Activated gamma-delta T cell treated with anti-CD3 and anti-CD28 coated beads, Interleukin-2, amount 50 U/mL, for 16 hours (primary cell): ENCODE measurements around the gene CYP17A1.

Experiments
- DNase-seq: peaks from one replicate; pipeline ENCODE4 v3.0.0-alpha.2; 2020; ENCODE audit warnings: low read depth

The CYP17A1 gene

GRCh38 chr10:102804382-102805055 is 32.7 kb downstream of the CYP17A1 start:
- DNase-seq: no peak

- no peak for DNase-seq
Observed at GRCh38 chr10:102802920-102803534, 34.2 kb downstream of the CYP17A1 start.

DNA sequence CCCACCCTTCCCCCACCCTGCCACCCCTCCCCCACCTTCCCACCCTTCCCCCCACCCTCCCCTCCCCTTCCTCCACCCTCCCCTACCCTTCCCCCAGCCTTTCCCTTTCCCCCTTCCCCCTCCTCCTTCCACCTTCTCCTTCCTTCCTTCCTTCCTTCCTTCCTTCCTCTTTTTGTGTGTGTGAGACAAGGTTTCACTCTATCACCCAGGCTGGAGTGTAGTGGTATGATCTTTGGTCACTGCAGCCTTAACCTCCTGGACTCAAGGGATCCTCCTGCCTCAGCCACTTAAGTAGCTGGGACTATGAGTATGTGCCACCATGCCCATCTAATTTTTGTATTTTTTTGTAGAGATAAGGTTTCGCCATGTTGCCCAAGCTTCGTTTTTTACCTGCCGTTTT is 35.2 kb downstream of the CYP17A1 start:
- DNase-seq: no peak

DNA sequence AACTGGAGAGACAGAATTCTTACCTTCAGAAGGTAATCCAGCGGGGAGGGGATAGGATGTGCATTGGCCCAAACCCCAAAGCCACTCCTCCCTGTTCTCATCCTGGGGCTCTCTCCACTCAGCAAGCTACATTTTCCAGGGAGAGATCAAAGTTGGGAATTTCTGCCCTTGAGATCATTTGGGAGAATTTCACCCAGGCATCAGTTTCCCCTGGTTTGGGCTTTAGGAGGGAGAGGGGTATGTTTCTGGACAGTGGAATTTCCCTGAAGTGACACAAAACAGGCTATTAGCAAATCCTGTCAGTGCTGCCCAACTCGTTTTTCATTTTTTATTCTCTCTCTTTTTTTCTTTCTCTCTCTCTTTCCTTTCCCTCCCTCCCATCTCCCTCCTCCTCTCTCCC is 35.7 kb downstream of the CYP17A1 start:
- no peak for DNase-seq

- DNase-seq: no peak
Observed at GRCh38 chr10:102800611-102801335, 36.4 kb downstream of the CYP17A1 start.

DNA sequence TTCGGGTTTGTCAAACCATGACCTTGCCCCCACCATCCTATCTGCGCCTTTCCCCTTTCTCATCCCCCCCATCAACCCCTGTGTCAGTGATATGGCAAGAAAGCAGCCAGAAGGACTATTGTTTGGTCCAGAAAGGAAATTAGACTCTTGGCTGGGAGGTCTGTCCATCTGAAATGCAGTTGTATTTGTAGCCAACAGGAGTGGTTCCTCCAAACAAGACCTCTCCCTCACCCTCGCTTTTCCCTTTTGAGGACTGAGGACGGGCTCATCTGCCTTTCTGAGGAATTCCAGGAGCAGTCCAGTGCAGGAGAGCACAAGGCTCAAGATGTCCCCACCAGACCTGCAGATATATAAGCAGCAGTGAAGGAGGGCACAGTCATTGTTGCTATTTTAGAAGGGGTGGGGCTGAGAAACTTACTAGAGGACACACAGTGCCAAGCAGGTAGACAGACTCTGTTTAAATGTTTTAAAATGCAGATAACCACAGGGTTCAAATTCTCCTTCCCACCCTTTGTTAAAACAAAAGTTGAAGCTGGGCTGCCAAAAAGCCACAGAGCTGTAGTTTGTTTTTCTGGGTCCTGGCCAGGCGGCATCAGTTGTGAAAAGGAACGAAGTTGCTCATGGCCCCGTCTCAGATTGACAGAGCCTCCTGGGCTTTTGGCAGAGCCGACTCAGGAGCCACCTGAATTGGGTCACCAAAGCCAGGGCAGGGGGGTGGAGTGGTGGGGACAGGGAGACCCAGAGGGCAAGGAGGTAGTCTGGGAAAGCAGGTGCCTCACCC is 37.3 kb downstream of the CYP17A1 start:
- DNase-seq: no peak

- DNase-seq: peak; percentile 17
Observed at GRCh38 chr10:102796407-102797176, 40.6 kb downstream of the CYP17A1 start.

DNA sequence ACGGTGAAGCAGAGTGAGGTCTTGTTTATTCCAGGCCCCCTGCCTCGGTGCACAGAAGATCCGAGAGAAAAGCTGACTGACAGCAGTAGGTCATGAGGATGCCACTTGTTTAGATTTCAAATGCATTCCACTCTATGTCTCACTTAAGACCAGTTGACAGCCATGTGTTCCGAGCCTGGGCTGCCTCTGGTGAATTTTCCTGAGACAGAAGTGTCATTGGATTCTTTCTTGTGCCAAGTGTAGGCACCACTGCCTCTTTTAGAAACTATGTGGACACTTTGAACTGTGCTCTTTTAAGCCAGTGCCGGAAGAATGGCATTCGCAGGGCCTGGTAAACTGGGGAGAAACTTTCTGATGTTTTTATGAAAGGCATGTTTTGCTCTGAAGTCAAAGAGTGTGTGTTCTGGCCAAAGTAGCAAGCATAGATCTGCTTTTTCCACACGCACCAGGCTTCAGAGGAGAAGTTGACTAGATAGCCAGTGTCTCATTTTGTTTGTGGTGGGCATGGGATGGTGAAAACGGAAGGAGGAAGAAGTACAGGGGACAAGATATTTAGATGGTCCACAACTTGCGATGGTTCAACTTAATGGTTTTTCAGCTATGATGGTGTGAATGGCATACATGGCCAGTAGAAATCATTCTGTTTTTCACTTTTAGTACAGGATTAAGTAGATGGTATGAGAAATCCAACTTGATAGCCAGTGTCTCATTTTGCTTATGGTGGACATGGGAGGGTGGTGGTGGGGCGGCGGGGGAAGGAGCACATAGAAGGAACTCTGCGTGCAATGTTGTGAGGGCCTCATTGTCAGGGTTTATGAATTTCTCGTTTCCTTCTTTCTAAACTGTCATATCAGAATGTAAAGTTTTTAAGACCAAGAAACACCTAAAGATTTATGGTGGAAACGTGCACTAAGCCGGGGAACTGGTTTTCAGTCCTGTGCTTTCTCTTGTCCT is 41.5 kb downstream of the CYP17A1 start:
- no peak for DNase-seq

DNA sequence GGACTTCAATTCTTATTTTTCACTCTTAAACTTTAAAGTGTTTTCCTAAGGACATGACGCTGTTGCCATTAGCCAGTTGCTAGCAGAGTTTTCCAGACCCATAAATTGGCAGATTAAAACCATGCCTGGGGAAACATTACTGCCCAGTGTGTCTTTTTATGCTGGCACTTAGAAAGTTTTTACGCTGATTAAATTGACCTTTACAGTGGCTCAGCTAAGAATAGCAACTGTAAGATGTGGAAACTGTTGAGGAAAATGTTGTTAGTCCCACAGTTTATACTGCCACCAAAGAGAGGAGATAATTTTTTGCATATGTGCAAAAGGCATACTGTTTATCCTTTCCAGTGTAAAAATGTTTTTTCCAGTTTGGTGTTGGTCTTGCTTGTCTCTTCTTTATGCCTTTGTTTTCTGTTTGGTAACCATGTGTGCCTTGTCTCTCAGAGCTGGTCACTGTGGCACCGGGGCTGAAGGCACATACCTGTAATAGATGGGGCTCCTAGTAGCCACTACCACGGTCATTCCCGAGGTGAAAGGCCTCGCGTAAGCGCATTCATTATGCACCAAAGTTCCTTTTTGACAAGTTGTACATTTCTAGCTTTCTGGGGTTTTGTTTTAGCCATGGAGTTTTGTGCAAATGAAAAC is 45.3 kb downstream of the CYP17A1 start:
- DNase-seq: no peak

GRCh38 chr10:102785818-102786217 is 51.4 kb downstream of the CYP17A1 start:
- no peak for DNase-seq

DNA sequence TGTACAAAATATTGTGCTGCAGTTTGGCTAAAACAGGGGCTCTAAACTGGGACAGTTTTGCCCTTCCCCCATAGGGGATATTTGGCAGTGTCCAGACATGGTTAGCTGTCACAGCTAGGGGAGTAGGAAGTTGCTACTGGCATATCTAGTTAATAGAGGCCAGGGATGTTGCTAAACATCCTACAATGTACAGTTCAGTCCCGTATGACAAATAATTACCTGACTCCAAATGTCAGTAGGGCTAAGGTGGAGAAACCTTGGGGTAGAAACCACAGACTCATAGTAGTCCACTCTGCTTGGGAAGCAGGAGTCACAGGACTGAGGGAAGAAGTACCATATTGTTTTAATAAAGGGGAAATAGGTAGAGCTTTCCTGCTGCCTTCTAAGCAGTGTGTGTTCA is 53.6 kb downstream of the CYP17A1 start:
- no peak for DNase-seq

DNA sequence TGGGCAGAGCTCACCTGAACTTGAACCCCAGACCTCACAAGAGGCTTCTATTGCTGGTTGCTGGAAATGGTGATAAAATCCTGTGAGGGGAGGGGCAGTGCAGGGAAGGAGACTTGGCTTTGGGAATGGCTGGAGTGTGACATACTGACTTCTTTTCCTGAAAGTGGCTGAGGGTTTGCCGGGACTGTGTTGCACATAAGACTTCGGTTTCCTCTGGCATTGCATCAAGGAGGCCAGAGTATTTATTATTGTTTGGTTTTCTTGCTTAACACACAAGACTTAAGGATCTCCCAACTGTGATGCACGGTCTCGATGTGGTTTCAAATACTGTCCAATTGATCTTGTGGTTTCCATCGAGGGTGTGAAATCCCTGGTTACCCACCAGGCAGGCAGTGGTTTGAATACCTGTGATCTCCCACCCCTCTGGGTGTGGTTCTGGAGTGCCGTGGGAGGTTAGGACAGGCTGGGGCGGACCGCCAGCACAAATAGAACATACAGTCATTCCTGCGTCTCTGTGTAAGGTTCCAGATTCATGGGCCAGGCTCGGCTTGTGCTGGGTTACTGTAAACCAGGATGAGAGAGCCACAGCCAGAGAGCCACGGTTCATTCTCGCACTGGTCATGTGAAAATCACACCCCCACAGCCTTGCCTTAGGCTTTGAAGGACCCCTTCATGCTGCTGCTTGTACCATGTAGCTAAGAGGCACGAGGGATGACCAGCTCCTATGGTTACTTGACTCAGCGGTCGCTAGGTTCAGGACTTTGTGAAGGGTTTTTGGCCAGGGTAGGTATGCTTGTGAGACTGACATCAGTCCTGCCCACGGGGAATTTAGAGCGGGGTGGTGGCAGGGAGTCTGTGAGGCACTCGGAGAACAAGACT is 54.3 kb downstream of the CYP17A1 start:
- DNase-seq: no peak

GRCh38 chr10:102781921-102782557 is 55.2 kb downstream of the CYP17A1 start:
- DNase-seq: no peak

DNA sequence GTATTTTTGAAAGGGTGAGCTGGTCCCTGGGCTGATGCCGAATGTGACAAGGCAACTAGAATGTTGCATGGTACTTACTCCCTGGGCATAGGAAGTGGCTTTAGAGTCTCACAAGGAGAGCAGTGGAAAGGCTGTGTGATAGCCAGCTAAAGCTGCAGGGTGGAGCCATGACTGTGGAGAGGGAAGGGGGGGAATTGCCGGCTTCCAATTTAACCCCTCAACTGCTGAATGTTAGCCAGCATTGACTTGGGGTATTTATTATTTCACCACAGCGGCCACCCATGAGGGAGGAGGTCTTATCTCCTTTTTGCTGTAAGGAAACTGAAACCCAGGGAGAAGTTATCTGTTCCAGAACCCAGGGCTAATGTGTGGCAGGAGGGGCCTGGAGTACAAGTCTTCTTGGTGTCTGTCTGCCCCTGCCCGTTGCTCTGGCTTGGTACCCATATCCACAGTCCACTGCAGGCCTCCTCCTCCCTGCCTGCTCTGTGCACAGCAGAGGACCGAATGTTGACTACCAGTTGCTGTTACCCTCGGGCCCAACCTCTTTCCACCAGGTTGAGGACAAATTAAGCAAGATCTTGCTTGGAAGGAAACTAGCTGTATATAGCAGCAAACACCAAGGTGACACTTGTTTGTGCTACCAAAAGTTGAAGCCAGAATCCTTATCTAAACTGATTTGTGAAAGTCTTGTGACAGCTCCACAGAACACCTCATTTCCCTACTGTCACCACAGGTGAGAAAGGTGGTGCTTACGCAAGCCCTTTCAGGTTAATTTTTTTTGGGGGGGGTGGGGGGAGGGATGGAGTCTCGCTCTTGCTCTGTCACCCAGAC is 55.9 kb downstream of the CYP17A1 start:
- no peak for DNase-seq
